ENCODE measurements around the gene CEP104.

Gene CEP104

DNA sequence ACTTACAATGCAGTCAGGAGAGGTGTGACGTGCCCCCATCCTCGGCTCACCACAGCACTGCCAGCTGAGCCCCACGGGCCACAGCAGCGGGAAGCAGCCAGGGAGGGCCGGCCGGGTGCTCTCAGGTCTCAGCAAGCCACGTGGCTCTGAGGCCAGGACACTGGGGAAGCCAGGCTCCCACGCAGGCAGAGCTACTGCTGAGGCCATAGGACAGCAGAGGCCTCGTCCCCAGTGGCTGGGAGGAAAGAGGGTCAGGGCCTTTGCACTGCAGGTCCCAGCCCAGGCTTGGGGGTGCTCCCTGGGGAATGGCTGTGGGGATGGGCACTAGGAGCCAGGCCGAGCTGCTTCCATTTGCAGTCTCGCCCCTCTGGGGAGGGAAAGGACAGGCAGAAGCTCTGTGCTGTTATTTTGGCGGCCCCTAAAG lies 66.5 kb downstream of the CEP104 start:
- peaks cover 22% of the 10 kb centered on the region for H3K79me1 ChIP-seq (ENCODE audit: low read depth, low read length)
- H3K4me3 ChIP-seq (ENCODE audit: low read length in 2 of 2): no peak overlapping the region
- H3K9me3 ChIP-seq (replicated peaks in 1 of 2; ENCODE audit: control insufficient read depth in 2 of 2, insufficient read depth in 1 of 2, low read depth in 1 of 2, low read length in 2 of 2): no peaks in the 10 kb centered on the region
- H3K36me3 ChIP-seq (replicated peaks in 1 of 2; ENCODE audit: control insufficient read depth in 2 of 2, insufficient read depth in 2 of 2, low read length in 2 of 2): peaks cover 13 to 58% of the 10 kb centered on the region in 2 donors
- no peak overlapping the region for H3K4ac ChIP-seq (ENCODE audit: low read length)
- WGBS, 2 donors (ENCODE audit: extremely low coverage in 2 of 2, insufficient read length in 2 of 2, insufficient replicate concordance in 1 of 2): no CpG with 5 or more reads among the region's 12 CpGs
- no peak overlapping the region for H2BK5ac ChIP-seq (ENCODE audit: low read length)
- H3K4me1 ChIP-seq (ENCODE audit: control insufficient read depth in 2 of 2, insufficient read depth in 1 of 2, low read depth in 1 of 2, low read length in 2 of 2): peaks cover 8 to 9% of the 10 kb centered on the region in 2 donors
- H3K23ac ChIP-seq (ENCODE audit: low read depth, low read length, poor library complexity): no peak overlapping the region
- peak overlapping the region; percentile 56 for H3K14ac ChIP-seq (ENCODE audit: low read length)
- H2AFZ ChIP-seq (ENCODE audit: low read length): no peak overlapping the region
- no peak overlapping the region for H2AK5ac ChIP-seq (ENCODE audit: low read depth, low read length)
- H3K9ac ChIP-seq (ENCODE audit: low read depth, low read length, poor library complexity): peak overlapping the region; percentile 63
- no peak for DNase-seq (ENCODE audit: low spot score)
- no peak overlapping the region for H4K91ac ChIP-seq (ENCODE audit: low read depth, low read length, poor library complexity)
- H3K4me2 ChIP-seq (ENCODE audit: insufficient read depth, low read length, poor library complexity, severe bottlenecking): no peak overlapping the region
- no peak overlapping the region for H3K27ac ChIP-seq (replicated peaks; ENCODE audit: low read length)
- H2BK12ac ChIP-seq (ENCODE audit: low read length): no peak overlapping the region
- H2BK15ac ChIP-seq (ENCODE audit: low read length): no peak overlapping the region
- no peak overlapping the region for H2BK120ac ChIP-seq (ENCODE audit: low read depth, low read length)
- no peak overlapping the region for H3K18ac ChIP-seq (ENCODE audit: low read length)
- H4K8ac ChIP-seq (ENCODE audit: low read depth, low read length): no peak overlapping the region
- H3K27me3 ChIP-seq (ENCODE audit: control insufficient read depth in 3 of 3, insufficient read depth in 3 of 3, low read depth in 1 of 3, low read length in 3 of 3): no peaks in the 10 kb centered on the region

DNA sequence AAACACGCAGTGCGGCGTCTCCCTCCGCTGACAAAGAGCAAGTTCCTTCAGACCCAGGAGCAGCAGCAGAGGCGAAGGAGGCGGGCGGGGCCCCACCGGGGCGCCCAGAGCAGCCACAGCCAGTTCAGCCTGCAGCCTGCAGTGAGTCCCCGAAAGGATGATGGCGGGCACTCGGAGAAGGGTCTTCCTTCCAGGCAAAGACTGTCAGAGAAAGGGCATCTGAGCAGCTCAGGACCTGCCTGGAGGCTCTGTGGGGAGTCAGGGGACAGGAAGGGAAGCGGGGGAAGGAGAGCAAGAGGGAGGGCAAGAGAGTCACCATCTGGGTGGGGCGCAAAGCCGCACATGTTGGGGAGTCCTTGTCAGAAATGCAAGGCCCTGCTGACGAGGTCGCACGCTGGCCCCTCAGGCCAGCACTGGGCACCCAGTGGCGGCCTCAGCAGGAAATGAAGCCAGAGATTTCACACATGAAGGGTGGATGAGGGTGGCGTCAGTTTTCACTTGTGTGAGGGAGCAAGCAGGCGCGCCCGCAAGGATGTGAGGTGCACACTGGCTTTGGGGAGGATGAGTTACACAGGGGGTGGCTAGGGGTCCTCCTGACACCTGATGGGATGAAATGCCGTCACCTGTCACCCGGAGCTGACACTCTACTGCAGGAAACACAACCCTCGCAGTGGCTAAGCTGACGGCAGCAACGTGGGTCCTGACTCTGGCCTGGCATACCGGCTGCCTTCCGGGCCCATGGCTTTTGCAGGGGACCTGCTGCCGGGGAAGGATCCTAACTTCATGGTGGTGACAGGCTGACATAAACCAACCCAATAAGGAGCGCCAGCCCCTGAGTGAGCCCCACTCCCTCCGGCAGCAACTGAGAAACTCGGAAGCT lies 67.3 kb downstream of the CEP104 start:
- no peak overlapping the region for H3K9ac ChIP-seq (ENCODE audit: low read depth, low read length, poor library complexity)
- H3K14ac ChIP-seq (ENCODE audit: low read length): peak overlapping the region; percentile 21
- no peak overlapping the region for H2BK12ac ChIP-seq (ENCODE audit: low read length)
- no peak overlapping the region for H2BK120ac ChIP-seq (ENCODE audit: low read depth, low read length)
- H2BK5ac ChIP-seq (ENCODE audit: low read length): peak overlapping the region; percentile 24
- no peak overlapping the region for H2AFZ ChIP-seq (ENCODE audit: low read length)
- peaks cover 19% of the 10 kb centered on the region for H3K79me1 ChIP-seq (ENCODE audit: low read depth, low read length)
- peaks cover 2 to 3% of the 10 kb centered on the region in 2 donors for H3K4me1 ChIP-seq (ENCODE audit: control insufficient read depth in 2 of 2, insufficient read depth in 1 of 2, low read depth in 1 of 2, low read length in 2 of 2)
- H3K9me3 ChIP-seq (replicated peaks in 1 of 2; ENCODE audit: control insufficient read depth in 2 of 2, insufficient read depth in 1 of 2, low read depth in 1 of 2, low read length in 2 of 2): no peaks in the 10 kb centered on the region
- H3K27me3 ChIP-seq (ENCODE audit: control insufficient read depth in 3 of 3, insufficient read depth in 3 of 3, low read depth in 1 of 3, low read length in 3 of 3): no peaks in the 10 kb centered on the region
- no peak overlapping the region for H3K4ac ChIP-seq (ENCODE audit: low read length)
- no peak overlapping the region for H3K4me3 ChIP-seq (ENCODE audit: low read length in 2 of 2)
- H3K4me2 ChIP-seq (ENCODE audit: insufficient read depth, low read length, poor library complexity, severe bottlenecking): no peak overlapping the region
- H3K23ac ChIP-seq (ENCODE audit: low read depth, low read length, poor library complexity): peak overlapping the region; percentile 31
- no peak overlapping the region for H2AK5ac ChIP-seq (ENCODE audit: low read depth, low read length)
- no peak overlapping the region for H4K8ac ChIP-seq (ENCODE audit: low read depth, low read length)
- H3K36me3 ChIP-seq (replicated peaks in 1 of 2; ENCODE audit: control insufficient read depth in 2 of 2, insufficient read depth in 2 of 2, low read length in 2 of 2): peaks cover 17 to 66% of the 10 kb centered on the region in 2 donors
- no peak overlapping the region for H3K27ac ChIP-seq (replicated peaks; ENCODE audit: low read length)
- H2BK15ac ChIP-seq (ENCODE audit: low read length): no peak overlapping the region
- no CpG with 5 or more reads among the region's 34 CpGs for WGBS, 2 donors (ENCODE audit: extremely low coverage in 2 of 2, insufficient read length in 2 of 2, insufficient replicate concordance in 1 of 2)
- no peak overlapping the region for H3K18ac ChIP-seq (ENCODE audit: low read length)
- no peak overlapping the region for H4K91ac ChIP-seq (ENCODE audit: low read depth, low read length, poor library complexity)
- DNase-seq (ENCODE audit: low spot score): no peak

DNA sequence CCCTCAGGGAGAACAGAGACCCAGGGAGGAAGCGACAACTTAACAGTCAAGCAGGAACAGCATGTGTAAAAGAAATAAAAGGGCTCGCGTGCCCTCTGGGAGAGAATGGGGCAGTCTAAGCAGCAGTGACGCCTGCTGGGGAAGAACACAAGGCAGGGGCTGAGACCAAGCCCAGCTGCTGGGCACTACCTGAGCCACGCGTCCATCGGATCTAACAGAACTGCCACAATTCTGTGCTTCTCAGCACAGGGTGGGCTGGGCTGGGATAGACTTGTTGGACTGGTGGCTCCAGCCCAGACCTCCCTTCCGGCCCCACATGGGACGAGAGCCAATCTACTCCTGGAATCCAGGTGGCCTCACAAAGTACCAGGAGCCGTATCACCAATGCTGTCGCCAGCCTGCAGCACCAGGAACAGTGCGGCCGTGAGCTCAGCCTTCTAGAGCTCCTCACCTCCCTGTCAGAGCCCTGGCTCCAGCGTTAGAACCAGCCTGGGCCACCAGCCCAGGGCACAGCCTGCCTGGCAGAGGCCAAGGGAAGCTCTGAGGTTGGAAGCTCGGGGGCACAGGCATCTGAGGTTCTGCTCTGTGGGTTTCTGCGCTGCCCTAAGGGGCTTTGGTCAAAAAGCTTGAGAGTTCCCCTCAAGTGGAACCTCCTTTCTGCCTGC lies 68.1 kb downstream of the CEP104 start:
- Histone ChIP-seq H2BK15ac (ENCODE audit: low read length) (no peak overlapping the region), H3K27ac (replicated peaks; ENCODE audit: low read length) (no peak overlapping the region), H4K91ac (ENCODE audit: low read depth, low read length, poor library complexity) (no peak overlapping the region), H3K23ac (ENCODE audit: low read depth, low read length, poor library complexity) (no peak overlapping the region), H3K4me3 (ENCODE audit: low read length in 2 of 2) (no peak overlapping the region), H3K4me2 (ENCODE audit: insufficient read depth, low read length, poor library complexity, severe bottlenecking) (no peak overlapping the region), H4K8ac (ENCODE audit: low read depth, low read length) (no peak overlapping the region), H2BK120ac (ENCODE audit: low read depth, low read length) (no peak overlapping the region), H3K4me1 (ENCODE audit: control insufficient read depth in 2 of 2, insufficient read depth in 1 of 2, low read depth in 1 of 2, low read length in 2 of 2) (peaks cover 0 to 3% of the 10 kb centered on the region in 2 donors), H2BK12ac (ENCODE audit: low read length) (no peak overlapping the region), H3K36me3 (replicated peaks in 1 of 2; ENCODE audit: control insufficient read depth in 2 of 2, insufficient read depth in 2 of 2, low read length in 2 of 2) (peaks cover 23 to 74% of the 10 kb centered on the region in 2 donors), H3K4ac (ENCODE audit: low read length) (no peak overlapping the region), H3K14ac (ENCODE audit: low read length) (peak overlapping the region; percentile 21), H2BK5ac (ENCODE audit: low read length) (no peak overlapping the region), H3K9ac (ENCODE audit: low read depth, low read length, poor library complexity) (no peak overlapping the region), H2AFZ (ENCODE audit: low read length) (no peak overlapping the region), H2AK5ac (ENCODE audit: low read depth, low read length) (no peak overlapping the region), H3K18ac (ENCODE audit: low read length) (no peak overlapping the region), H3K27me3 (ENCODE audit: control insufficient read depth in 3 of 3, insufficient read depth in 3 of 3, low read depth in 1 of 3, low read length in 3 of 3) (no peaks in the 10 kb centered on the region), H3K79me1 (ENCODE audit: low read depth, low read length) (peaks cover 19% of the 10 kb centered on the region), H3K9me3 (replicated peaks in 1 of 2; ENCODE audit: control insufficient read depth in 2 of 2, insufficient read depth in 1 of 2, low read depth in 1 of 2, low read length in 2 of 2) (no peaks in the 10 kb centered on the region)
- WGBS, 2 donors (ENCODE audit: extremely low coverage in 2 of 2, insufficient read length in 2 of 2, insufficient replicate concordance in 1 of 2): no CpG with 5 or more reads among the region's 16 CpGs
- DNase-seq (ENCODE audit: low spot score): no peak

Measured in neuronal stem cell (in vitro differentiated cells).